HG03108 (cell line): ENCODE measurements around the gene MFAP3L.

Experiments used
- ATAC-seq: cut with Tn5 transposase; IDR thresholded peaks from one replicate; pipeline ENCODE4 v1.9.1; 2021; ENCODE audit warnings: moderate library complexity; ENCODE audit not compliant: unreplicated experiment

Gene MFAP3L

GRCh38 chr4:170025523-170026252 lies 507 bp downstream of the MFAP3L start:
- no peak for ATAC-seq

GRCh38 chr4:170022211-170022610 lies 4.0 kb downstream of the MFAP3L start:
- ATAC-seq, result no peak

- no peak for ATAC-seq
Measured at GRCh38 chr4:170017252-170017651, 8.9 kb downstream of the MFAP3L start.

GRCh38 chr4:170015285-170015684 lies 10.9 kb downstream of the MFAP3L start:
- no peak for ATAC-seq

DNA sequence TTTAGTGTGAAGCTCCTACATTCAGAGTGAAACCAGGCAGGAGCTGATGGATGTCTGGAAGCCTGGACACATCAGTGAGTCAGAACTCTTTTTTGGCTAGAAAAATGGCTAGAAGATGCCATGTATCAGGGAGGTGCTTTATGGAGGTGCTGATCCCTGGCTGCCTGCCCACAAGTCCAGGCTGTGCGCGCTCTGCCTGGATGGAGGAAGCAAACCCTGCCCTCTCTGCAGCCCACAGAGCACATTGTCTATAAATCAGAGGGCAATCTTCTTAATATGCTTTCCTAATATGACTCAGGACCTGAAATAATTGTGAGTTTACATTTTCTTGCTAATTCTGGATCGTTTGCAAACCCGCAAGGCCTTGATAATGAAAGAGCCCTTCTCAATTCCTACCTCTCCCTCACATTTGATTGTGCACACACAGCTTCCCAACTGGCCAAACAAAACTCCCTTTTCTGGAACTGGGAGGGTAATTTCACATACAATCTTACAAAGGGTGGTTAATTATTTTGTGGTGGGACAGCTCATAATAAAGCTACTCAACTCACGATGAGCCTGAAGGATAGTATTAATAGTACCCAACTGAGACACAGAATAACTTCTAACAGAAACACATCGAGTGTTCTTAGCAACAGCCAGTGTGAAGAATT lies 11.7 kb downstream of the MFAP3L start:
- no peak for ATAC-seq

DNA sequence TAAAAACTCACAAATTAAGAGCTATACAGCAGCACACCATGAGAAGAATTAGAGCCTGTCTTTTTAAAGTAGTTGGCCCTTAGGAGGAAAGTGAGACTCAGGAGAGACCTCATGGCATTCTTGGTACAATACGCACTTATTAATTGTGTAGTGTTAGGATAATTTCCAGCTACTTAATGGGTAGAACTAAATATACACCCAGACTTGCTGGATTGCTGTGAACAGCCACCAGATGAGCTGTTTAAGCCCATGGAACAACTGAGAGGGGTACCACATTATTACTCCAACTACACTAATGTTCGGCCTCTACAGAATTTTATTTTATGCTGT lies 13.6 kb downstream of the MFAP3L start:
- no peak for ATAC-seq

GRCh38 chr4:170011921-170012628 lies 14.1 kb downstream of the MFAP3L start:
- ATAC-seq, result no peak

- ATAC-seq, result no peak
Measured at GRCh38 chr4:170009291-170009690, 16.9 kb downstream of the MFAP3L start.

DNA sequence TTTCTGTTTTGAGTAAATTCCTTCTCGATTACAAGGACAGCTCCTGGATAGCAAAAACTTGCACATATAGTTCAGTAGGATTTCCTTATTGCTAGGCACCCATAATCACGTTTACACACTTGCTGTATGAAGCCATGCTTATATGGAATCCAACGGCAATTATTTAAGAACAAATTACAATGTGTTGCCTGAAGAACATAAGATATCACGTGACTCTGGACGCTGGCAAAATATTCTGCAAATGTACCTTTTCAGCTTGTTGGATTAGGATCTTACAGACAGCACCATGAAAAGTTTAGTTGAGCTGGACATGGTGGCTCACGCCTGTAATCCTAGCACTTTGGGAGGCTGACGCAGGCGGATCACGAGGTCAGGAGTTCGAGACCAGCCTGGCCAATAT lies 17.4 kb downstream of the MFAP3L start:
- no peak for ATAC-seq

DNA sequence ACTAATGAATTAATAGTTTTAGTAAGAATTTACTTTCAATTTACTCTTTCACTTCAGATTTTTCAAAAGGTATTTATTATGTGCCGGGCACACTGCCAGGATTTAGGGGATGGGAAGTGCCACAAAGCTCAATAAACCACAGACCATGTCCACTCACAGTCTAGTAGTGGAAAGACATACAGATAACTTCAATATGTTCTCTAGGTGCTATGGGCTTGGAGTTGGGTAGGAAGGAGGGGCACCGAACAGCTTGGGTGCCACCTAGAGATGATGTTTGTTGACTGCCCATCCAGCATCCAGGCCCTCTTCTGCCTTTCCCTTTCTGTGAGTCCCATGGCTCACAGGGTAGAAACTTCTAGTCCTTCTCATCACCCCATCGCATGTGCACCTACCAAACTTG lies 17.8 kb downstream of the MFAP3L start:
- ATAC-seq, result no peak

- no peak for ATAC-seq
Measured at GRCh38 chr4:170007113-170007512, 19.1 kb downstream of the MFAP3L start.

DNA sequence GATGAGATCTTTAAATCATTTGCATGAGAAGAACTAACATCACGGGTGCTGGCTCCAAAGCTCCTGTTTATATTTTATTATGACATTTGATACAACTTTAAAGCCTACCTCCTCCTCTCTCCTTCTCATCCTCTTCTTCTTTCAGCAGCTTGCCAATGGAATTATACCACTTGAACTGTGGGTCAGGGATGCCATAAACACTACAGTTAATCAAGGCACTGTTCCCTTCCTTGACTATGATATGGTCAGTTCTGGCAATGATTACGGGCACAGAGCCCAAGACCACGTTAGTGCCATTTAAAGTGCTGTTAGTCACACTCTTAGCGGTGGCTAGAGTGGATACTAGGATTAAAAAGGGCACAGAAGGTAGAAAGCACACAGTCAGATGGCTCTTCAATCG lies 20.7 kb downstream of the MFAP3L start:
- ATAC-seq, result no peak

- ATAC-seq, result no peak
Measured at GRCh38 chr4:170004651-170005295, 21.4 kb downstream of the MFAP3L start.

DNA sequence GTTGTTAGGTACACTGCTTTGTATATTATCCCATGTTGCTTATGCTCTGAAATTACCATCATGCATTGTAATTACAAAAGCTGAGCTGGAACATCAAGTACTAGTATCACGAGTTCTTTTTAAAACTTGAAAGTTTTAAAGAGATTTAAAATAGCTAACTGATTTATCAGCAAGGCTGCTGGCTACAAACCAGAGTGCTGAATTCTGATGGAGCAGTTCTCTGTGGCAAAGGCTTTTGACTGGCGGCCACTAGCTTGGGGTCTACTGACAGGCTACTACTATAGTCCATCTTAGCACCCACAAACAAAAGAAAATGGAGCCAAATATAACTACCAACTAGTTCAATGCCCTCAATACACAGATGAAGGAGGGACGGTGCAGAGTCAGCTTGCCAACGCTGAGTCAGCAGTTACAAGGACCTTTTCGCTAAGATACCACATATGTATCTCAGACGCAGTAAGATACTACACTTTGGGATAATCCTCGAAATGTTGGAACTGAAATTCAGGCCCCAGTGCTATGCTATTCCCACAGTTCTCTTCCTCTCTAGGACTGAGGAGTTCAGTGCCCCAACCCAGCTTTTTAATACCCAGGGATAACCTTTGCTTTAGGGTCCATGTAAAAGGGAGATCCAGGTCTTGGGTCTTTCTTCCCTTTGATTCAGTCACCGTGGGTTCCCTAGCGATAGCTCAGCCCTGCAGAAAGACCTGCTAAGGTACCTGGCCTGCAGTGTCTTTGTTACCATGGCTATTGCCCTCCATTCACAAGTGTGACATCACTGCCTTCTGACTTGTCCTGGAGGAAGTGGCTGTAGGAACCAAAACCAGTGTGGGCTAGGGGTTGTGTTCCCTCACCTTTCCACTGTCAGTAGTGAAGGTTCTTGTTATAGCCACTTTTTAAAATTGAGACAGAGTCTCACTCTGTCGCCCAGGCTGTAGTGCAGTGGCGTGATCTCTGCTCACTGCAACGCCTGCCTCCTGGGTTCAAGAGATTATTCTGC lies 22.8 kb downstream of the MFAP3L start:
- no peak for ATAC-seq

DNA sequence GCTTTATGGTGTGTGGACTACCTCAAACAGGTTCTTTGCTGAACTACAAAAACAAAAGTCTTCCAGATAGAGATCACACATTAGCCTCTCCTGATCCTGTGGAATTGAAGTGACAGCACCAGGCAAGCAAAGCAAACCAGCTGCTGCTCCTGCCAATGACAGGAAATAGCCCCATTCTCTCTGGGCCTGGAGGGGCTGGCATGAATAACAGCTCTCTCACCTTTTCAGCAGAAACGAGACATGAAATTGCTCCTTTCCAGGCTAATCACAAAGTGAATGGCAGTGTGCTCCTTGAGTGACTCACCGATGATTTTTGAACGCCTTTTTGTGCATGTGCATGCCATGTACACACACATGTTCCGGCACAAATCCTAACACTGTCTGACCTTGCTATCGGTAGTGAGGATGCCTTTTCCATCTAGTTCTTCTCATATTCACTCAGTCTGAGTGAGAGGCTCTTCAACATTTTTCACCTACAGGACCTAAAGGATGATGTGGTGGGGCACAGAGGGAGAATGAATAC lies 24.4 kb downstream of the MFAP3L start:
- no peak for ATAC-seq

GRCh38 chr4:170001011-170001744 lies 25.0 kb downstream of the MFAP3L start:
- ATAC-seq, result no peak

DNA sequence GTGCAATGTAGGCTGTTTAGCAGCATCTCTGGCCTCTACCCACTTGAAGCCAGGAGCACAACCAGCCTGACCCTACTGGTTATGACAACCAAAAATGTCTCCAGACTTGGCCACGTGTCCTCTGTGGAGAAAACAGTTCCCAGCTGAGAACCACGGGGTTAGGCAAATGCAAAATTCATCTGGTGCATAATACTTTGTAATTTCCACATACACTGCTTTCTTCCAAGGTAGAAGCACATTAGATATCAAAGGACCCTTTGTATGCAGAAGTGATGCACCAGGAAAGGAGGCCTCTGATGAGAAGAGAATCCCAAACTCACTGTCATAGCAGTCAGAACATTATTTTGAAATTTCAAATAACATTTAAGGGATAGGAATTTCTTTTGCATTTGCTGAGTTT lies 26.3 kb downstream of the MFAP3L start:
- no peak for ATAC-seq

DNA sequence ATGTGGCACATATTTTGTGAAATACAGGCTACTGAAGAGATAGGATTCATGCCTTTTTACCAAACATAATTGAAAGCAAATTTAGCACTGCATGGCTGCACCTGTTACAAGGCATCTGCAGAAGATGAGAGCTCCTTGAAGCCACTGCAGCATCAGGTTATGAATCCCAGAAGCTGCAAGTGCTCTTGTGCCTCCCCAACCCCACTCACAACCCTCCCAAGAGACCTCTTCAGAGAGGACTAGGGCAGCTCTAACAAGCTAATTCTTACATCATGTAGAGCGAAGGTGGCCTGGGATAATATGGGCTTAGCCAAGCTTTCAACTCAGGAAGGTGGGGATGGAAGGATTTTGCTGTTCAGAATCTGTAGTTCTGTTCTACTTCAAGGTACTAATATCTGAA lies 27.2 kb downstream of the MFAP3L start:
- no peak for ATAC-seq

DNA sequence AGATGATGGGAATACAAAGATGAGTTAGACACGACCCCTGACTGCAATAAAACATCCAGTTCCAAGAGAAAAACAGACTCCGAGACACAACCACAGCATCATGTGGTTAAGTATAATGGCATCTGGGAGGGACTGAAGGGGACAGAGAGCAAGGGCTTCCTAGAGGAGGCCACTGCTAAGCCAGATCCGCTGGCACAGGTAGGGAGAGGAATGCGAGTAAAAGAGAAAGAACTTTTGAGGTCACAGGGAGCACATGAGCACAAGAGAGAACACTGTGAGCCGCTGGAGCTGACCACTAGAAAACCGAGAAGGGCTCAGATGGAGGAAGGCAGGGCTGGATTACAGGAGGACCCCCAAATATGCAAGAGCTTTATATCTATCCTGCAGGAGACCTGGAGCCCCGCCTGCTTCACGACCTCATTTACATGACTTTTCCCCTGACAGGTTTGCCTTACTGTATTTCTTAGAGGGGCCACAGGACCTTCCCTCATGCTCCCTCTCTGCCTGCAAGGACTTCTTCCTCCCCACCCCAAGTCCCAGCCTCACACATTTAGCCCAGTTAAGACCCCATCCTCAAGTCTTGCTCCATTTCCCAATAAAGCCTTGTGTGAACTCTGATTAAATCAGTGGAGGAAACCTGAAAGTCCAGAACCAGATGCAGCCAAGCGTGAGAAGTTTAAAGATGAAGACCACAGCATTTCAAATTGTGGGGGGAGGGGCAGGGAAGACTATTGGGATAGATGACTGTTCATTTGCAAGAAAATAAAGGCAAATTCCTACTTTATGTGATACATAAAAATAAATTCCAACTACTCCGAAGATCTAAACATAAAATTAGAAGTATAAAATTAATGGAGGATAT lies 29.6 kb downstream of the MFAP3L start:
- ATAC-seq, result no peak
